Measurements from ENCODE around the gene SPN. TPM values are rescaled to one million over a fixed set of nuclear protein-coding genes. Genes with fewer than 3 reads are reported as not detected.

Gene SPN
- total and polyA plus RNA-seq, 2 donors (not counting 3 experiments of a cell fraction or from before 2014, with no cell fraction given), result not detected

DNA sequence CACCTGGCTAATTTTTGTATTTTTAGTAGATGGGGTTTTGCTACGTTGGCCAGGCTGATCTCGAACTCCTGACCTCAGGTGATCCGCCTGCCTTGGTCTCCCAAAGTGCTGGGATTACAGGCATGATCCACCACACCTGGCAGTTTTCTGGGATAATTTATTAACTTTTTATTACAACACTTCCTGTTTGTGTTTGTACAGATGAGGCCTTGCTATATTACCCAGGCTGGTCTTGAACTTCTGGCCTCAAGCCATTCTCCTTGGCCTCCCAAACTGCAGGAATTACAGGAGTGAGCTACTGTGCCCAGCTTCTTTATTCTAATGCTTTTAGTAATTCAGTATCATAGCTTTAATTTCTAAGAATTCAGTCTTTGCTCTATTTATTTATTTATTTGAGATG, 16.1 kb upstream of the SPN start:
- Histone ChIP-seq H3K9ac (replicated peaks; ENCODE audit: extremely low read depth, insufficient read depth, low read length) (no peak overlapping the region), H2AFZ (ENCODE audit: low read depth, low read length) (no peak overlapping the region), H3K79me2 (ENCODE audit: control insufficient read depth, insufficient read depth, low read length) (no peaks in the 10 kb centered on the region), H3K27ac (ENCODE audit: insufficient read depth, low read depth, low read length) (no peak overlapping the region), H3K9me3 (replicated peaks; ENCODE audit: control insufficient read depth, insufficient read depth, low read length) (no peaks in the 10 kb centered on the region), H3K4me1 (ENCODE audit: control insufficient read depth, extremely low read depth, insufficient read depth, low read length) (no peaks in the 10 kb centered on the region), H3K4me2 (ENCODE audit: insufficient read depth, low read length) (no peak overlapping the region), H3K4me3 (replicated peaks in 1 of 3; ENCODE audit: insufficient read depth in 1 of 3, low read depth in 1 of 3, low read length in 3 of 3) (no peak overlapping the region), H3K27me3 (ENCODE audit: control insufficient read depth in 2 of 2, insufficient read depth in 2 of 2, low read length in 2 of 2) (peaks cover 0 to 3% of the 10 kb centered on the region in 2 experiments), H3K9me1 (replicated peaks; ENCODE audit: control insufficient read depth, extremely low read depth, insufficient read depth, low read length) (no peaks in the 10 kb centered on the region), H3K36me3 (ENCODE audit: control insufficient read depth in 2 of 2, extremely low read depth in 1 of 2, insufficient read depth in 2 of 2, low read length in 2 of 2) (no peaks in the 10 kb centered on the region), H4K20me1 (replicated peaks; ENCODE audit: control insufficient read depth, extremely low read depth, insufficient read depth, low read length) (no peaks in the 10 kb centered on the region)
- BruUV-seq (replicated peaks), result no TSS peak
- dilution Hi-C loops (cut with MboI; ENCODE audit: extremely low pct_ligation_motif_present, low sequenced_read_pairs) (no loop called here), intact Hi-C loops (cut with micrococcal nuclease) (no loop called here)
- POLR2A ChIA-PET, result no interaction called here
- no peak for TF ChIP-seq JUN (IDR thresholded peaks at IDR 0.05; ENCODE audit: borderline replicate concordance, insufficient read depth, insufficient read length, low read depth)
- no peak for TF ChIP-seq EZH2 (IDR thresholded peaks at IDR 0.05; ENCODE audit: borderline replicate concordance, low read depth, low read length, severe bottlenecking)
- TF ChIP-seq POLR2A (IDR thresholded peaks at IDR 0.05; ENCODE audit: low read depth, low read length), result no peak
- TF ChIP-seq, protein P1, sequence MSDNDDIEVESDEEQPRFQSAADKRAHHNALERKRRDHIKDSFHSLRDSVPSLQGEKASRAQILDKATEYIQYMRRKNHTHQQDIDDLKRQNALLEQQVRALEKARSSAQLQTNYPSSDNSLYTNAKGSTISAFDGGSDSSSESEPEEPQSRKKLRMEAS (IDR thresholded peaks at IDR 0.05; ENCODE audit: insufficient read depth, insufficient read length), result no peak
- TF ChIP-seq, protein P2, sequence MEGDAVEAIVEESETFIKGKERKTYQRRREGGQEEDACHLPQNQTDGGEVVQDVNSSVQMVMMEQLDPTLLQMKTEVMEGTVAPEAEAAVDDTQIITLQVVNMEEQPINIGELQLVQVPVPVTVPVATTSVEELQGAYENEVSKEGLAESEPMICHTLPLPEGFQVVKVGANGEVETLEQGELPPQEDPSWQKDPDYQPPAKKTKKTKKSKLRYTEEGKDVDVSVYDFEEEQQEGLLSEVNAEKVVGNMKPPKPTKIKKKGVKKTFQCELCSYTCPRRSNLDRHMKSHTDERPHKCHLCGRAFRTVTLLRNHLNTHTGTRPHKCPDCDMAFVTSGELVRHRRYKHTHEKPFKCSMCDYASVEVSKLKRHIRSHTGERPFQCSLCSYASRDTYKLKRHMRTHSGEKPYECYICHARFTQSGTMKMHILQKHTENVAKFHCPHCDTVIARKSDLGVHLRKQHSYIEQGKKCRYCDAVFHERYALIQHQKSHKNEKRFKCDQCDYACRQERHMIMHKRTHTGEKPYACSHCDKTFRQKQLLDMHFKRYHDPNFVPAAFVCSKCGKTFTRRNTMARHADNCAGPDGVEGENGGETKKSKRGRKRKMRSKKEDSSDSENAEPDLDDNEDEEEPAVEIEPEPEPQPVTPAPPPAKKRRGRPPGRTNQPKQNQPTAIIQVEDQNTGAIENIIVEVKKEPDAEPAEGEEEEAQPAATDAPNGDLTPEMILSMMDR (IDR thresholded peaks at IDR 0.05; ENCODE audit: extremely low read depth in 1 of 2, insufficient read depth in 1 of 2, low read depth in 1 of 2, low read length in 2 of 2), result no peak
- DNase-seq (ENCODE audit: low read depth, low spot score), result no peak
- CTCF ChIA-PET, result interaction anchor here (1.0 kb wide), 1 partner anchor 9 kb away, joined by 3 read pairs; no protein-coding TSS in a partner anchor
- no peak for FAIRE-seq
